Keratinocyte (primary cell): ENCODE results near the gene SPRN. TPM values are rescaled to one million over a fixed set of nuclear protein-coding genes. Genes with fewer than 3 reads are reported as not detected.

ENCODE experiments used
- DNase-seq: peaks from one replicate; pipeline ENCODE4 v3.0.0-alpha.2; 2011; ENCODE audit warnings: low read depth, missing footprints, low spot score
- FAIRE-seq: peaks from 2 replicates; lab custom pipeline; 2011; peaks lifted over from hg19 to GRCh38; lab: Jason Lieb, UNC
- H2AFZ ChIP-seq: 2 replicates; pipeline ENCODE4 v1.6.0; 2012; ENCODE audit warnings: low read length, control low read depth, inconsistent platforms; ENCODE audit not compliant: control insufficient read depth
- H3K27ac ChIP-seq: 2 replicates; pipeline ENCODE4 v1.5.1; 2011; ENCODE audit warnings: low read length; ENCODE audit not compliant: control insufficient read depth, insufficient read depth
- H3K27me3 ChIP-seq: 3 replicates; pipeline ENCODE4 v1.6.0; 2011; ENCODE audit warnings: low read length; ENCODE audit not compliant: control insufficient read depth, insufficient read depth; ENCODE audit errors: extremely low read depth
- H3K36me3 ChIP-seq, 2 experiments: 2 replicates in 1 of 2; 3 replicates in 1 of 2; pipeline ENCODE4 v1.5.1; 2011; ENCODE audit warnings: low read length in 2 of 2, mild to moderate bottlenecking in 1 of 2; ENCODE audit not compliant: control insufficient read depth in 2 of 2, insufficient read depth in 2 of 2; ENCODE audit errors: extremely low read depth in 1 of 2
- H3K4me1 ChIP-seq: 3 replicates; pipeline ENCODE4 v1.5.1; 2011; ENCODE audit warnings: low read length; ENCODE audit not compliant: control insufficient read depth, insufficient read depth; ENCODE audit errors: extremely low read depth
- H3K4me2 ChIP-seq: 3 replicates; pipeline ENCODE4 v1.6.0; 2011; ENCODE audit warnings: low read depth, low read length; ENCODE audit not compliant: control insufficient read depth, insufficient read depth; ENCODE audit errors: extremely low read depth
- H3K4me3 ChIP-seq, 3 experiments: fragments of 200-600 bp in 1 of 3; sonication (generic) in 1 of 3; 2 replicates in 2 of 3; 3 replicates in 1 of 3; pipeline ENCODE4 v1.5.1; 2011 to 2016; ENCODE audit warnings: low read length in 3 of 3, mild to moderate bottlenecking in 3 of 3, control low read depth in 2 of 3, inconsistent platforms in 1 of 3, low read depth in 1 of 3, mixed read lengths in 1 of 3, mixed run types in 1 of 3, moderate library complexity in 1 of 3; ENCODE audit not compliant: control insufficient read depth in 2 of 3, insufficient read depth in 2 of 3; ENCODE audit errors: extremely low read depth in 1 of 3
- H3K79me2 ChIP-seq: 2 replicates; pipeline ENCODE4 v1.6.0; 2012; ENCODE audit warnings: low read length; ENCODE audit not compliant: control insufficient read depth, insufficient read depth
- H3K9ac ChIP-seq: 3 replicates; pipeline ENCODE4 v1.6.0; 2011; ENCODE audit warnings: low read length; ENCODE audit not compliant: control insufficient read depth, insufficient read depth; ENCODE audit errors: extremely low read depth
- H3K9me1 ChIP-seq: 3 replicates; pipeline ENCODE4 v1.6.0; 2011; ENCODE audit warnings: low read length; ENCODE audit not compliant: control insufficient read depth, insufficient read depth; ENCODE audit errors: extremely low read depth
- H3K9me3 ChIP-seq: 2 replicates; pipeline ENCODE4 v1.5.1; 2012; ENCODE audit warnings: low read depth, low read length; ENCODE audit not compliant: control insufficient read depth
- H4K20me1 ChIP-seq: 3 replicates; pipeline ENCODE4 v1.6.0; 2011; ENCODE audit warnings: low read length; ENCODE audit not compliant: control insufficient read depth, insufficient read depth; ENCODE audit errors: extremely low read depth
- EZH2 ChIP-seq: IDR thresholded peaks from one replicate; pipeline ENCODE4 v1.6.1; 2012; ENCODE audit warnings: inconsistent platforms, mild to moderate bottlenecking, low read length, moderate library complexity
- dilution Hi-C: fragments of 300-500 bp; cut with MboI; formaldehyde crosslinking; loops from one replicate; pipeline ENCODE4 v1.7.0; 2020; ENCODE audit warnings: low sequenced_read_pairs; ENCODE audit not compliant: extremely low pct_ligation_motif_present
- polyA plus RNA-seq, 5 experiments: library from polyadenylated mRNA; depleted of rRNA in 3 of 5; stranded (reverse) in 3 of 5; stranded (forward) in 1 of 5; unstranded in 1 of 5; fragments of >200 nt; gene quantifications; 1 replicate in 1 of 5; 2 replicates in 3 of 5; 3 replicates in 1 of 5; pipeline versions ENCODE4 v1.2.1 to v1.2.3, GENCODE V29; 2011 to 2012; ENCODE audit warnings: missing spikeins in 2 of 5, low read depth in 1 of 5, low replicate concordance in 1 of 5
- TF ChIP-seq, protein P1 (sequence below), 3 experiments: IDR thresholded peaks in 1 of 3; conservative IDR thresholded peaks in 1 of 3; optimal IDR thresholded peaks in 1 of 3; 2 replicates in 2 of 3; 3 replicates in 1 of 3; pipeline versions ENCODE3 to v1.5.1; 2011; ENCODE audit warnings: low read length in 3 of 3, mild to moderate bottlenecking in 3 of 3, moderate library complexity in 2 of 3, control low read depth in 1 of 3, inconsistent platforms in 1 of 3; ENCODE audit not compliant: insufficient read depth in 2 of 3; ENCODE audit errors: extremely low read depth in 1 of 3

SPRN gene
- polyA plus RNA-seq, 1 donor (not counting 4 experiments of a cell fraction or from before 2014, with no cell fraction given), result 0.01 TPM

DNA sequence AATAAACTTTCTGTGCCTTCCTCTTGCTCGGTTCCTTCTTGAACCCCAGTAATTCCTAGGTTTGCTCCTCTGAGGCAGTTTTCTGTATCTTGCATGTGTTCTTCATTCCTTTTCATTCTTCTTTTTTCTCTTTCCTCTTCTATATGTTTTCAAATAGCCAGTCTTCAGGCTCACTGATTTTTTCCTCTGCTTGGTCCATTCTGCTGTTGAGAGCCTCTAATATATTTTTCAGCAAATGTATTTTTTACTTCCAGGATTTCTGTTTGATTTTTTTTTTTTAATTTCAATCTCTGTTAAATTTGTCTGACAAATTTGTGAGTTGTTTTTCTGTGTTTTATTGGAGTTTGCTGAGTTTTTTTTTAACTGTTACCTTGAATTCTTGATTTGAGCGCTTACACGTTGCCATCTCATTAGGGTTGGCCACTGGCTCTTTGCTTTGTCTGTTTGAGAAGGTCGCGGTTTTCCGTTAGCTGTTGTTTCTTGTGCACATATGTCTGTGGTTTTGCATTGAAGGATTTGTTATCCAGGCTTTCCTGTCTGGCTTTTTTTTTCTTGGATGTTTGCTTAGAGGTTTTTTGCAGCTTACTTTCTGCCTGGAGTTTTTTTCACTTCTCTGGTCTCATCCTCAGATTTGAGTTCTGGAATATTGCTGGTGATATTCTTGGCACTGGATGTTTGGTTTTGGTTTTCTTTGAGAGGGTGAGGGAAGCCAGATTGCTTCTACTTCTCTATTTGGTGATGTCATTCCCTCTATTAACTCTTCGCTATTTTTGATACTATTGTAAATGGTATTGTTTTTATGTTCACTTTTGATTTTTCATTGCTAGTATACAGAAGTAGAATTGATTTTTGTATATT is 12.7 kb downstream of the SPRN start:
- no peaks in the 10 kb centered on the region for H3K27me3 ChIP-seq
- H3K27ac ChIP-seq, result no peak overlapping the region
- H3K36me3 ChIP-seq, result peaks cover 1 to 9% of the 10 kb centered on the region in 2 experiments
- dilution Hi-C loops, result no loop called here
- no peaks in the 10 kb centered on the region for H3K4me1 ChIP-seq
- TF ChIP-seq, protein P1, sequence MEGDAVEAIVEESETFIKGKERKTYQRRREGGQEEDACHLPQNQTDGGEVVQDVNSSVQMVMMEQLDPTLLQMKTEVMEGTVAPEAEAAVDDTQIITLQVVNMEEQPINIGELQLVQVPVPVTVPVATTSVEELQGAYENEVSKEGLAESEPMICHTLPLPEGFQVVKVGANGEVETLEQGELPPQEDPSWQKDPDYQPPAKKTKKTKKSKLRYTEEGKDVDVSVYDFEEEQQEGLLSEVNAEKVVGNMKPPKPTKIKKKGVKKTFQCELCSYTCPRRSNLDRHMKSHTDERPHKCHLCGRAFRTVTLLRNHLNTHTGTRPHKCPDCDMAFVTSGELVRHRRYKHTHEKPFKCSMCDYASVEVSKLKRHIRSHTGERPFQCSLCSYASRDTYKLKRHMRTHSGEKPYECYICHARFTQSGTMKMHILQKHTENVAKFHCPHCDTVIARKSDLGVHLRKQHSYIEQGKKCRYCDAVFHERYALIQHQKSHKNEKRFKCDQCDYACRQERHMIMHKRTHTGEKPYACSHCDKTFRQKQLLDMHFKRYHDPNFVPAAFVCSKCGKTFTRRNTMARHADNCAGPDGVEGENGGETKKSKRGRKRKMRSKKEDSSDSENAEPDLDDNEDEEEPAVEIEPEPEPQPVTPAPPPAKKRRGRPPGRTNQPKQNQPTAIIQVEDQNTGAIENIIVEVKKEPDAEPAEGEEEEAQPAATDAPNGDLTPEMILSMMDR (optimal IDR thresholded peaks at IDR 0.05 in 1 of 3, IDR thresholded peaks at IDR 0.05 in 1 of 3, conservative IDR thresholded peaks at IDR 0.05 in 1 of 3; ENCODE audit: extremely low read depth in 1 of 3, insufficient read depth in 2 of 3, low read length in 3 of 3), result no peak
- TF ChIP-seq EZH2, result no peak
- H3K4me2 ChIP-seq, result no peak overlapping the region
- no peaks in the 10 kb centered on the region for H4K20me1 ChIP-seq
- H3K9me3 ChIP-seq, result no peaks in the 10 kb centered on the region
- no peak overlapping the region for H3K9ac ChIP-seq
- H2AFZ ChIP-seq, result no peak overlapping the region
- FAIRE-seq, result no peak
- H3K9me1 ChIP-seq, result no peaks in the 10 kb centered on the region
- H3K4me3 ChIP-seq, result no peak overlapping the region
- peaks cover 33% of the 10 kb centered on the region for H3K79me2 ChIP-seq
- DNase-seq, result no peak

DNA sequence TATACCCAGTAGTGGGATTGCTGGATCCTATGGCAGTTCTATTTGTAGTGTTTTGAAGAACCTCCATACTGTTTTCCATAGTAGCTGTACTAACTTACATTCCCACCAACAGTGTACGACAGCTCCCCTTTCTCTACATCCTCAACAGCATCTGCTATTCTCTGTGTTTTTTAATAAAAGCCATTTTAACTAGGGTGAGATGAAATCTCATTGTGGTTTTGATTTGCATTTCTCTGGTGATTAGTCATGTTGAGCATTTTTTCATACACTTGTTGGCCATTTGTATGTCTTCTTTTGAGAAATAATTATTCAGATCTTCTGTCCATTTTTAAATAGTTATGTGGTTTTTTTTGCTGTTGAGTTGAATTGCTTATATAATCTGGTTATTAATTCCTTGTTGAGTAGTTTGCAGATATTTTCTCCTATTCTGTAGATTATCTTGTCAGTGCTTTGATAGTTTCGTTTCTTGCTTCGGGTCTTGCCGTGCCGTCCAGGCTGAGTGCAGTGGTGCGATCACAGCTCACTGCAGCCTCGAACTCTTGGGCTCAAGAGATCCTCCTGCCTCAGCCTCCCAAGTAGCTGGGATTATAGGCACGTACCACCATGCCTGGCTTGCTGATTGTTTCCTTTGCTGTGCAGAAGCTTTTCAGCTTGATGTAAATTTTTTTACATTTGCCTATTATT is 18.4 kb downstream of the SPRN start:
- Histone ChIP-seq H3K27ac (no peak overlapping the region), H3K4me2 (no peak overlapping the region), H3K9me1 (no peaks in the 10 kb centered on the region), H3K4me3 (no peak overlapping the region), H3K27me3 (no peaks in the 10 kb centered on the region), H3K79me2 (peaks cover 41% of the 10 kb centered on the region), H3K9me3 (no peaks in the 10 kb centered on the region), H3K36me3 (peaks cover 9 to 16% of the 10 kb centered on the region in 2 experiments), H3K9ac (no peak overlapping the region), H3K4me1 (no peaks in the 10 kb centered on the region), H4K20me1 (no peaks in the 10 kb centered on the region), H2AFZ (no peak overlapping the region)
- dilution Hi-C loops, result no loop called here
- DNase-seq (no peak), FAIRE-seq (no peak)
- TF ChIP-seq, protein P1 (optimal IDR thresholded peaks at IDR 0.05 in 1 of 3, IDR thresholded peaks at IDR 0.05 in 1 of 3, conservative IDR thresholded peaks at IDR 0.05 in 1 of 3; ENCODE audit: extremely low read depth in 1 of 3, insufficient read depth in 2 of 3, low read length in 3 of 3), result no peak
